HG02678 (cell line): ENCODE data around the gene ABCG1.

Experiments
- ATAC-seq: cut with Tn5 transposase; IDR thresholded peaks from one replicate; pipeline ENCODE4 v1.9.1; 2021; ENCODE audit warnings: mild to moderate bottlenecking, moderate library complexity; ENCODE audit not compliant: unreplicated experiment

Gene ABCG1

DNA sequence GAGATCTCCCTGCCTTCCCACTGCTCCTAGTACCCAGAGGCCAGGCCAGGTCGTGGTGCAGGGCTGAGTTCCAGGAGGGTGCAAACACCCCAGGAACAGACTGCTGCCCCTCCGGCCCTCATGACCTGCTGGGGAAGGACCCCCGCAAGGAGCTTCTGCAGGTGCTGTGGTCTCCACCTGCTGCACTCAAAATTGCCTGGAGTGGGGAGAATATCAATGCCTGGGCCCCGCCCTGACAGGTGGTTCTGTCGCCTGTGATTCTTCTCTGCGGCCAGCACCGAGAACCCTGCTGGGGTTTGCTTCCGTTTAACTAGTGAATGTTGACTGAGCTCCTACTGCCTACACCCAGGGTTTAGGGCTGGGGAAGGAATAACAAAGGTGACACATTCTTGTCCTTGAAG, 98.4 kb downstream of the ABCG1 start:
- ATAC-seq: no peak

DNA sequence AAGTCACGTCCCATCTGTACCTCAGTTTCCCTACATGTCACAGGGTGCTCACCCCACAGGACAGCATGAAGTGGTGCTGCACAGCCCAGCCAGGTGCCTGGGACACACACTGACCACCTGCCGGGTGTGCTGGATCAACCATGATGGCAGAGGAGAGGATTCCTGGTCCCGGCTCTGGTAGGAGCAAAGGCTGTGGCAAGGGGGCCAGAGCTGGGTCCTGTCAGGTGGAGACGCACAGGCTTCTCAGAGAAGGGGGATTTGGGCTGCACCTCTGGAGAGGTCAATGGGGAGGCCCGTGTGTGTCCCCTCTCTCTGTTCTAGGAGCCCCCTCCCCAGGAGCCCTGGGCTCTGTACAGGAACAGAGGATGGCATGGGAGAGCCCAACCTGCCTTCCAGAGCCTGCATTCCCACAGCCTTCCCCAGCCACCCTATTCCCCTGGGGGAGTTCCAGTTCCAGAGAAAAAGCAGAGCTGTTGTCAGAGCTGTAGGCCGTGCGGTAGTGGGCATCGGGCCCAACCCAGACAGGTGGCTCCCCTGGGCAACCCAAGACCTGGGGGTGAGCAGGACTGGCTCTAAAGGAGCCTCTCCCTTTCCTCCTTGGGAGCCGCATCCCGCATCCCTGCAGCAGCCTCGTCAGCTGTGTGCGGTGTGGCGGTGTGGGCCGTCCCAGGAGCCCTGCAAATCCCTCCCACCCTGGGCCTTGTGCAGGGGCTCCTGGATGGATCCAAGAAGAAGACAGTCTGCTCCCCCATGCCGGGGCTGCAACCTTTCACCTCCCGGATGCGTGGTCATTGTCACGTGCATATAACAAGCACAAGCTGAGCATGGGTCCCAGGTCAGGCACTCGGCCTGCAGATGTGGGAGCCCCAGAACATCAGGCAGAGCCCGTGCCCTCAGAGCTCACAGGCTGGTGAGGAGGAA, 99.1 kb downstream of the ABCG1 start:
- ATAC-seq: no peak

- no peak for ATAC-seq
Measured at GRCh38 chr21:42319376-42319775, 100.4 kb downstream of the ABCG1 start.

GRCh38 chr21:42319851-42320572, 101.1 kb downstream of the ABCG1 start:
- ATAC-seq: no peak

GRCh38 chr21:42320791-42321190, 101.9 kb downstream of the ABCG1 start:
- ATAC-seq: no peak

- no peak for ATAC-seq
Measured at GRCh38 chr21:42321231-42321630, 102.3 kb downstream of the ABCG1 start.

GRCh38 chr21:42321845-42322244, 102.9 kb downstream of the ABCG1 start:
- ATAC-seq: no peak

DNA sequence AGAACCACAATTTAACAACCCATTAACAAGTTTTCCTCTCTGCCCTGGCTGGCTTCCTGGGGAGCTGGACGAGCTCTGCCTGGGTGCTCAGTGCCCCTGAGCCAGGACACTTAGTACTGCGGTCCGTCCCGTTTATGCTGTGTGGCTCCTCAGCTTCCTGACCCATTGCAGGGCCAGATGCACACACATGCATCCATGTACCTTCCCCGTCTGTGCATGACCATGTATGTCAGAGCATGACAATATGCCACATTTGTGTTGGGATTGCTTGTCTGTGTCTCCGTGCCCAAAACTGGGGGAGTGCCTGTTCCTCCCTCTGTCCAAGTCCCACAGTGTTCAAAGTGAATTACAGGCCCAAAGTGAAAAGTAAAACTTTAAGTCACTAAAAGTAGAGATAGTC, 106.0 kb downstream of the ABCG1 start:
- ATAC-seq: no peak

DNA sequence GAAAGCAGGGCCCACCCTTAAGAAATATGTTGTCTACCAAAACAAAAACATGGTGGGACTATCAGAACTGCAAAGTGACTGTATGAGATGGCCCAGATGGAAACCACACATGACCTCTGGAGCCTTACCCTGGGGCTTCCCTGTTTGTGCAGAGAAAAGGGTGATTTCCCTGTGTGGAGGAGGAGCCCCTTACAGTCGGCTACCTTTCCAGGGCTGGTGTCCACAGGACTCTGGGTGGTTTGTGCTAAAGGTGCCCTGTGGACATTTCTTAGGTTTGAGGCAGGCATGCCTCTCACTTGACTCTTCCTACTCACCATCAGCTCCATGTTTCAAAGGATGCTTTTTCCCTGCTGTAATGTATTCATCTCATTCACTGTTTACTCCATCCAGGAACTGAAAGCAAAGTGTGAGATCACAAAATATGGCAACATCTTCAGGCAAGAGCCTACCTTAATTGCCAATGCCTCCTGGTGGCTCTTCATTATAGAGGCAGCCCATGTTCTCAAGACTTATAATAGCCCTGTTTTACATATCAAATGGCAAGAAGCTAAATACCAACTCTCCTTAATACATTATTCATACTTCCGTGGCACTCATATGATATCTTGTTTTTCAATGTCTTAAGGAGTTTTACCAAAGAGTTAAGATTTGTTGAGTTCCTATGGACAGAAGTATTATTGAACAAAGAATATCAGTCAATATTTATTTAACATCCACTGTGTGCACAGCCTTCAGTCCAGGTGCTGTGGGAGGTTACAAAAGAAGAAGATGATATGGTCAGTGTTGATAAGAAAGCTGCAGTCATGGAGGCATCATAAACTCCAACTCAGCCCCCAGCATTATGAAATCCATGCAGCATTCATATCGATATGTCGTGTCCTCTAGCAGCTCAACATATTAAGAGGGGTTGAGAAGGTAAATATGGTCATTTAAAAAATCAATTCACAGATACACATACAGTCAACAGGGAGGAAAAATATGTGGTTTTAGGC, 111.7 kb downstream of the ABCG1 start:
- no peak for ATAC-seq

DNA sequence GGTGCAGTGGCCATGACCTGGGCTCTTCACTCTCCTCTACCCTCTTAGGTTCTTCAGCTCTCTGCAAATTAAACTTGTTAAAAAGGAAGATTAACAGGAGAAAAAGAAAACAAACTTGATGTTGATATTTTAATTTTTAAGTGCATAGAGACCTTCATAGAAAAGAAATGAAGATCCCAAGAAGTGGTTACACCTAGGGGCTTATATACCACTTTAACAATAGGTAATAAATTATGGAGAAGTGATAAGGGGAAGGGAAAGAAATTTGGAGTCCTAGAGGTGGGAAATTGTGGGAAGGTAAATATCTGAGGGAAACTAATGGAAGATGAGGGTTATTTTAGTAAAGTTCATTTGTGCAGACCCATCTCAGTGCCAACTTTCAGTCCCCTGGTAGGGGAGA, 112.7 kb downstream of the ABCG1 start:
- ATAC-seq: no peak

DNA sequence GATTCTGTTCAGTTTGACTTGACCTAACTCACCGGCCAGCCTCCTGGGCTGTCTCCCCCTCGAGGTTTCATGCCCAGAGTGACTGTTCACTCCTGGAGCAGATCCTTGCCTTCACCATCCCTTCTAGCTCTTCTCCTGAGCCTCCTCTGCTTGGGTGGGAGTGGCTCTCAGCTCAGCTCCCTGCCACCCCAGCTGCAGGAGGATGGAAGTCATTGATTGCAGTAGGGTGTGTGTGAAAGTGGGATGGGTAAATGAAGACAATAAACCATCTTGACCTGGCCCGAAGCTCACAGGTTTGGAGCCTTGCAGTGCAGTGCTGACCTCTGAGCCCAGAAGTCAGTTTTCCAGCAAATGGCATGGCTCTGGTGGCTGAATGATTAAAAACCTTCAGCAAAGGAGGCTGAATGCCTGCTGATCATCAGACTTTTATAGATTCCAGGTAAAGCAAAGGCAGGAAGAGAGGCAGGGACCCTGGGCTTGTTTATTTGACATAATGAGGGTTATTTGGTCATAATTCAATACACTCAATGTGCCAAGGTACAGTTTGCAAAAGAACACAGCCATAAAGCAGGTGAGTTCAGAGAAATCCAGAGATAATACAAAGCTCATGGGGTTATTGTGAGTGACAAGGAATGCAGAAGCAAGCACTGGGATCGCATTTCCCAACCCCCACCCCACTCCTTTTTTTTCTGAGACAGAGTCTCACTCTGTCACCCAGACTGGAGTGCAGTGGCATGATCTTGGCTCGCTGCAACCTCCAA, 113.8 kb downstream of the ABCG1 start:
- no peak for ATAC-seq

GRCh38 chr21:42336054-42336453, 117.1 kb downstream of the ABCG1 start:
- no peak for ATAC-seq

GRCh38 chr21:42337276-42337675, 118.3 kb downstream of the ABCG1 start:
- no peak for ATAC-seq

GRCh38 chr21:42337830-42338728, 119.1 kb downstream of the ABCG1 start:
- no peak for ATAC-seq

DNA sequence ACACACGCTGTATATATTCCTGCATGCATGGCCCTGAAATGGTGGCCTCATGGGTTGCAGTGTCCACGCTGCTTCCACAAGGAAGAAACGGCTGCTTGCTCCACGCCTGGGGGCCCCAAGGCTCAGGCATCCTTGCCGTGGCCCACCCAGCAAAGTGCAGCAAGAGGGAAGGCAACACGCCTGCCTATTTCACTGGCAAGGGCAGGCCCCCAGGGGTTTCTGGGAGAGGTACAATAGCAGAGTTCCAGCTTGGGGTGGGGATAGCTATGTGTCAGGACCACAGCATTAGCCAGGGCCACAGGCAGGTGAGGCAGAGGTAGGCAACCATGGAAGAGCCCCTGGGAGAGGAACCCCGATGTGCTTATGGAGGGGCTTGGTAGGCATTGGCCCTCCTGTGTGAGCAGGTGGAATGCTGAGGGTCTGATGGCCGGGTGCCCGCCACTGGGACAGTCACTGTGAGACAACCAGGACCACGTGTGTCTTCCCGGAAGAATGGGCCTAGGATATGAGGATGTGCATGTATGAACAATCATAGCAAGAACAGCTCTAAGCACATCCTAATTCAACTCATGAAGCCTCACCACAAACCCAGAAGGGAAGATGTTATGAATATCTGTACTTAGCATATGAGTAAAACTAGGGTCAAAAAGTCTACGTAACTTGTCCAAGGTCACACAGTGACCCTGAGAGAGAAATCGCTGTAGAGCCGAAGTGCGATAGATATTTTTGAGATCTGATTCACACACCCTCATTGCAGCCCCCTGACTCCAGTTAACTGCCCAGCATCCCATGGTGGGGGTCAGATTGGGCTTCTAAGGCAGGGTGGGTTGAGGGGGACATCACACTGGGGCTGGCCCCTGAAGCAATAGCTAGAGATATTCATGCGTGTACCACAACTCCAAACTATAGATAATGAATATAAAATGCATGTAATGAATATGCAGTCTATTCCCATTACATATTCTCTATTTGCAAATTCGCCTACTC, 120.1 kb downstream of the ABCG1 start:
- ATAC-seq: no peak

DNA sequence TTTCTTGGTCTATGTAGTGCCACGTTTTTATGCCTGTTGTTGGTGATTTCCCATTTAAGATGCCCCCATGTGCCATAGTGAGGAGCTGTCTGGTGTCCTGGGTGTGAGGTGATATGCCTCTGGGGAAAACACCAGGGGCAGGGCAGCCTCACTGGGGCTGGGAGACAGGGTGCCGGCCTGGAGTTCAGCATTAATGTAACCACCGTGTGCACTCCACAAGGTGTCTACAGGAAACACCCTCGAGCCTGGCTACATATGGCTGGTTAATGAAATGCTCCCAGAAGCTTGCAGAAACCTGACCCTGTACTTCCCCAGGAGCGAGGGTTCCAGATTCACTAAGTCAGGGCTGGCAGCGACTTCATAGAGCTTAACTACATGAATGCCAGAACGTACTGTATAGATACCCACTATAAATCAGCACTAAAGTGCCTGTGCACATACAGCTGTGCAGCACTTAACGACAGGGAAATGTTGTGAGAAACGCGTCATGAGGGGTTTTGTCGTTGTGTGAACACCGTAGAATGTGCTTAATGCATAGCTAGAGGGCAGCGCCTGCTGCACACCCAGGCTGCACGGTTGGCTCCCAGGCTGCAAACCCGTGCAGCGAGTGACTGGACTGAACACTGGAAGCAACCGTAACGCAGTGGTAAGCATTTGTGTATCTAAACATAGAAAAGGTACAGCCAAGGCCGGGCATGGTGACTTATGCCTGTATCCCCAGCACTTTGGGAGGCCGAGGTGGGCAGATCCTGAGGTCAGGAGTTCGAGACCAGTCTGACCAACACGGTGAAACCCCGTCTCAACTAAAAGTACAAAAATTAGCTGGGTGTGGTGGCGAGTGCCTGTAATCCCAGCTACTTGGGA, 121.5 kb downstream of the ABCG1 start:
- no peak for ATAC-seq
